HG02981 (cell line): ENCODE results near the gene COX7A2.

Experiments used
- ATAC-seq: cut with Tn5 transposase; IDR thresholded peaks from one replicate; pipeline ENCODE4 v1.9.1; 2021; ENCODE audit warnings: mild to moderate bottlenecking, moderate library complexity; ENCODE audit not compliant: unreplicated experiment

Gene COX7A2

GRCh38 chr6:75222261-75222660 lies 21.3 kb downstream of the COX7A2 start:
- no peak for ATAC-seq

- ATAC-seq = no peak
These were observed 22.5 kb downstream of the COX7A2 start for GRCh38 chr6:75221116-75221515.

GRCh38 chr6:75220357-75220756 lies 23.2 kb downstream of the COX7A2 start:
- ATAC-seq = no peak

- no peak for ATAC-seq
These were observed 24.3 kb downstream of the COX7A2 start for GRCh38 chr6:75219263-75219662.

- peak; percentile 36 for ATAC-seq
These were observed 26.4 kb downstream of the COX7A2 start for GRCh38 chr6:75217193-75217592.

- no peak for ATAC-seq
These were observed 28.3 kb downstream of the COX7A2 start for GRCh38 chr6:75215291-75215690.

- ATAC-seq = peak; percentile 40
These were observed 29.9 kb downstream of the COX7A2 start for GRCh38 chr6:75213732-75214131.

GRCh38 chr6:75213112-75213511 lies 30.5 kb downstream of the COX7A2 start:
- no peak for ATAC-seq

- ATAC-seq = no peak
These were observed 31.5 kb downstream of the COX7A2 start for GRCh38 chr6:75211920-75212590.

GRCh38 chr6:75210885-75211739 lies 32.5 kb downstream of the COX7A2 start:
- no peak for ATAC-seq

- no peak for ATAC-seq
These were observed 34.3 kb downstream of the COX7A2 start for GRCh38 chr6:75209184-75209723.

- ATAC-seq = peak; percentile 64
These were observed 35.1 kb downstream of the COX7A2 start for GRCh38 chr6:75208298-75209183.

GRCh38 chr6:75206576-75207342 lies 36.8 kb downstream of the COX7A2 start:
- ATAC-seq = no peak

GRCh38 chr6:75205776-75206575 lies 37.6 kb downstream of the COX7A2 start, which contains the start of gene COL12A1:
Gene COL12A1, minus strand, starts transcription at chr6:75206053. Its CDS starts 3,261 bp downstream, at chr6:75202792.
- no peak for ATAC-seq

- ATAC-seq = no peak
These were observed 38.4 kb downstream of the COX7A2 start for GRCh38 chr6:75204959-75205775.

GRCh38 chr6:75204217-75204958 lies 39.2 kb downstream of the COX7A2 start:
- no peak for ATAC-seq

- ATAC-seq = no peak
These were observed 39.9 kb downstream of the COX7A2 start for GRCh38 chr6:75203721-75204120.

GRCh38 chr6:75202676-75203131 lies 40.9 kb downstream of the COX7A2 start:
- ATAC-seq = no peak
